K562 (cell line): Measurements from ENCODE around the gene MBNL2. TPM values are rescaled to one million over a fixed set of nuclear protein-coding genes. Genes with fewer than 3 reads are reported as not detected.

ENCODE experiments used
- CREB1 ChIP-seq, 2 experiments: sonication (generic) in 1 of 2; formaldehyde crosslinking in 1 of 2; IDR thresholded peaks; 2 replicates each; pipeline versions ENCODE4 v1.6.1 to v1.8.0; 2012 to 2022; ENCODE audit warnings: inconsistent platforms in 1 of 2, mild to moderate bottlenecking in 1 of 2, missing genetic modification reagents in 1 of 2, moderate library complexity in 1 of 2
- DNMT1 ChIP-seq: fragments of 450-650 bp; IDR thresholded peaks from 2 replicates; pipeline ENCODE4 v1.6.1; 2016; ENCODE audit warnings: antibody characterized with exemption, mild to moderate bottlenecking
- EGR1 ChIP-seq: fragments of 450-650 bp; conservative IDR thresholded peaks from 2 replicates; pipeline ENCODE4 v1.6.1; 2017; ENCODE audit warnings: mild to moderate bottlenecking
- PTBP1 ChIP-seq: fragments of 200-400 bp; formaldehyde crosslinking; IDR thresholded peaks from 2 replicates; pipeline ENCODE4 v1.6.1; 2017; ENCODE audit warnings: low read depth, low read length
- RBM25 ChIP-seq: fragments of 200-400 bp; formaldehyde crosslinking; IDR thresholded peaks from 2 replicates; pipeline ENCODE4 v1.6.1; 2018; ENCODE audit warnings: low read length, low read depth, moderate library complexity; ENCODE audit not compliant: severe bottlenecking
- XRCC3 ChIP-seq: fragments of 450-650 bp; IDR thresholded peaks from 2 replicates; pipeline ENCODE4 v1.6.1; 2017; ENCODE audit warnings: mild to moderate bottlenecking, moderate library complexity
- polyA plus RNA-seq, 8 experiments: library from polyadenylated mRNA; depleted of rRNA in 4 of 8; stranded (reverse) in 5 of 8; unstranded in 3 of 8; fragments of >200 nt; fragmentation: Nextera tagmentation in 2 of 8; fragmentation: Illumina TruSeq in 1 of 8; extraction: Ambion mirVana in 2 of 8; extraction: Trizol in 1 of 8; gene quantifications; 2 replicates each; pipeline versions ENCODE4 v1.2.1 to v1.2.3, GENCODE V29; 2011 to 2014; ENCODE audit warnings: inconsistent platforms in 1 of 8, missing spikeins in 1 of 8
- total RNA-seq, 7 experiments: library from RNA; depleted of rRNA in 6 of 7; stranded (reverse); fragments of >200 nt in 6 of 7; fragmentation: Illumina TruSeq in 2 of 7; extraction: Trizol in 2 of 7; gene quantifications; 2 replicates each; pipeline versions ENCODE4 v1.2.1 to v1.2.3, GENCODE V29; 2011 to 2021; ENCODE audit warnings: low replicate concordance in 1 of 7
- TF ChIP-seq, protein P1 (sequence below): fragments of 250-450 bp; sonication (Bioruptor Pico); IDR thresholded peaks from 2 replicates; pipeline ENCODE4 v1.8.0; 2022; ENCODE audit warnings: inconsistent platforms
- TF ChIP-seq, protein P2 (sequence below), 3 experiments: fragments of 200-800 bp in 1 of 3; sonication (Bioruptor generic) in 1 of 3; sonication (generic) in 1 of 3; formaldehyde crosslinking in 1 of 3; IDR thresholded peaks; 2 replicates each; pipeline versions ENCODE4 v1.6.1 to v1.8.0; 2016 to 2022; ENCODE audit warnings: mild to moderate bottlenecking in 2 of 3, missing compliant biosample characterization in 2 of 3, missing genetic modification characterization in 2 of 3, missing genetic modification reagents in 1 of 3
- TF ChIP-seq, protein P3 (sequence below), 2 experiments: fragments of 450-650 bp; conservative IDR thresholded peaks; 2 replicates each; pipeline ENCODE4 v1.6.1; 2017; ENCODE audit warnings: mild to moderate bottlenecking in 2 of 2, moderate library complexity in 2 of 2
- TF ChIP-seq, protein P4 (sequence below): sonication (generic); formaldehyde crosslinking; IDR thresholded peaks from 2 replicates; pipeline ENCODE4 v1.9.0; 2022; ENCODE audit warnings: mild to moderate bottlenecking, missing genetic modification reagents
- TF ChIP-seq, protein P5 (sequence below): fragments of 450-650 bp; formaldehyde crosslinking; IDR thresholded peaks from 2 replicates; pipeline ENCODE4 v1.4.0; 2022; ENCODE audit warnings: missing genetic modification characterization
- TF ChIP-seq, protein P6 (sequence below), 2 experiments: IDR thresholded peaks; 2 replicates each; pipeline ENCODE4 v1.6.1; 2011; ENCODE audit warnings: borderline replicate concordance in 1 of 2, control low read depth in 1 of 2, low read depth in 1 of 2, low read length in 1 of 2, mild to moderate bottlenecking in 1 of 2, mixed read lengths in 1 of 2, moderate library complexity in 1 of 2; ENCODE audit not compliant: insufficient read depth in 1 of 2, insufficient read length in 1 of 2, poor library complexity in 1 of 2, severe bottlenecking in 1 of 2; ENCODE audit errors: extremely low read depth in 1 of 2

Gene MBNL2
- total and polyA plus RNA-seq, 9 of the 15 experiments (the other 6 are each of a cell fraction or from before 2014, with no cell fraction given): 7.0 to 24.8 (median 13.8) TPM

DNA sequence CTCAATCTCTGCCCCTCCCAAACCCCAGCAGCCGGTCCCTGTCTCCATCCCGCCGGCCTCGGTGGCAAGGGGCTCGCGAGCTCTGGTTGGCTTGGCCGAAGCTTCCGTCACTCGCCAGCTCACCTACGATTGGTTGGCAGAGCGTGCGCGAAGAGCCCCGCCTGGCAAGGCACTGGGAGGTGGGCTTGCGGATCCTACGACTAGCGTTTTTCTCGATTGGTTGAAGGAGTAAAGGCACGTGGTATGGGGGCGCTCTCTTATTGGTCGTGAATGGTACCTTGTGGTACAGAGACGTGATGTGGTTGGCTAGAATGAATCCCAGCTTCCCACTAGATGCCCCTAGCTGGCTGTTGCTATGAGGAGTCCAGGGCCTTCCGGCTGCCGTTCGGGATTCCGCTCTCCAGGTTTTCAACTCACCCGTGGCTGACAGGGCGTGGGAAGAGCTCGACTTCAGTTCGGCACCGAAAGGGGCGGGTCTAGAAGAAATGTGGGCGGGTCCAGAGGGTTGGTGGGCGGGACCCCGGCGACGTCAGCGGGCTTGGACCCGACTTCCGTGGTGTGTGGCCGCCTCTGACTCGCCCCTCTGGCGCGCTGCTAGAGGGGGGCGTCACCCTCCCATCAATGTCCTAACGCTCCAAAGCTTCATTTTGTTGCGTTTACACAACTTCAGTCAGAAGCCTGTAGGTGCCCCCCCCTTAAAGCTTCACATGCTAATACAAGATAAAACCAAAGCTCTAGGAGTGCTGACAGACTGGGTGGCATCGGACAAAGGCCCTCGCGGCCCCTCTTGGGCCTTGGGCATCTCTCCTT is 211.0 kb downstream of the MBNL2 start (continued):
- TF ChIP-seq, protein P1, sequence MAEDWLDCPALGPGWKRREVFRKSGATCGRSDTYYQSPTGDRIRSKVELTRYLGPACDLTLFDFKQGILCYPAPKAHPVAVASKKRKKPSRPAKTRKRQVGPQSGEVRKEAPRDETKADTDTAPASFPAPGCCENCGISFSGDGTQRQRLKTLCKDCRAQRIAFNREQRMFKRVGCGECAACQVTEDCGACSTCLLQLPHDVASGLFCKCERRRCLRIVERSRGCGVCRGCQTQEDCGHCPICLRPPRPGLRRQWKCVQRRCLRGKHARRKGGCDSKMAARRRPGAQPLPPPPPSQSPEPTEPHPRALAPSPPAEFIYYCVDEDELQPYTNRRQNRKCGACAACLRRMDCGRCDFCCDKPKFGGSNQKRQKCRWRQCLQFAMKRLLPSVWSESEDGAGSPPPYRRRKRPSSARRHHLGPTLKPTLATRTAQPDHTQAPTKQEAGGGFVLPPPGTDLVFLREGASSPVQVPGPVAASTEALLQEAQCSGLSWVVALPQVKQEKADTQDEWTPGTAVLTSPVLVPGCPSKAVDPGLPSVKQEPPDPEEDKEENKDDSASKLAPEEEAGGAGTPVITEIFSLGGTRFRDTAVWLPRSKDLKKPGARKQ (CRISPR knock-in tag): 0 out of 2 replicates have a peak, but pooled peaks have one; percentile 21
- TF ChIP-seq PTBP1: no peak
- TF ChIP-seq, protein P2, sequence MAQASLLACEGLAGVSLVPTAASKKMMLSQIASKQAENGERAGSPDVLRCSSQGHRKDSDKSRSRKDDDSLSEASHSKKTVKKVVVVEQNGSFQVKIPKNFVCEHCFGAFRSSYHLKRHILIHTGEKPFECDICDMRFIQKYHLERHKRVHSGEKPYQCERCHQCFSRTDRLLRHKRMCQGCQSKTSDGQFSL (CRISPR knock-in tag; IDR thresholded peaks at IDR 0.05): no peak
- TF ChIP-seq, protein P2 (tag; IDR thresholded peaks at IDR 0.05): peak in 1 of 2 experiments; percentile 31; a peak in 1 of 4 replicates
- TF ChIP-seq DNMT1: no peak
- TF ChIP-seq RBM25: no peak
- no peak for TF ChIP-seq XRCC3
- TF ChIP-seq, protein P3, sequence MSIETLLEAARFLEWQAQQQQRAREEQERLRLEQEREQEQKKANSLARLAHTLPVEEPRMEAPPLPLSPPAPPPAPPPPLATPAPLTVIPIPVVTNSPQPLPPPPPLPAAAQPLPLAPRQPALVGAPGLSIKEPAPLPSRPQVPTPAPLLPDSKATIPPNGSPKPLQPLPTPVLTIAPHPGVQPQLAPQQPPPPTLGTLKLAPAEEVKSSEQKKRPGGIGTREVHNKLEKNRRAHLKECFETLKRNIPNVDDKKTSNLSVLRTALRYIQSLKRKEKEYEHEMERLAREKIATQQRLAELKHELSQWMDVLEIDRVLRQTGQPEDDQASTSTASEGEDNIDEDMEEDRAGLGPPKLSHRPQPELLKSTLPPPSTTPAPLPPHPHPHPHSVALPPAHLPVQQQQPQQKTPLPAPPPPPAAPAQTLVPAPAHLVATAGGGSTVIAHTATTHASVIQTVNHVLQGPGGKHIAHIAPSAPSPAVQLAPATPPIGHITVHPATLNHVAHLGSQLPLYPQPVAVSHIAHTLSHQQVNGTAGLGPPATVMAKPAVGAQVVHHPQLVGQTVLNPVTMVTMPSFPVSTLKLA (conservative IDR thresholded peaks at IDR 0.05): peak; percentile 30 to 44; a peak in 1 of 4 replicates
- TF ChIP-seq, protein P4, sequence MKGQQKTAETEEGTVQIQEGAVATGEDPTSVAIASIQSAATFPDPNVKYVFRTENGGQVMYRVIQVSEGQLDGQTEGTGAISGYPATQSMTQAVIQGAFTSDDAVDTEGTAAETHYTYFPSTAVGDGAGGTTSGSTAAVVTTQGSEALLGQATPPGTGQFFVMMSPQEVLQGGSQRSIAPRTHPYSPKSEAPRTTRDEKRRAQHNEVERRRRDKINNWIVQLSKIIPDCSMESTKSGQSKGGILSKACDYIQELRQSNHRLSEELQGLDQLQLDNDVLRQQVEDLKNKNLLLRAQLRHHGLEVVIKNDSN (CRISPR knock-in tag): peak; percentile 63
- TF ChIP-seq, protein P5, sequence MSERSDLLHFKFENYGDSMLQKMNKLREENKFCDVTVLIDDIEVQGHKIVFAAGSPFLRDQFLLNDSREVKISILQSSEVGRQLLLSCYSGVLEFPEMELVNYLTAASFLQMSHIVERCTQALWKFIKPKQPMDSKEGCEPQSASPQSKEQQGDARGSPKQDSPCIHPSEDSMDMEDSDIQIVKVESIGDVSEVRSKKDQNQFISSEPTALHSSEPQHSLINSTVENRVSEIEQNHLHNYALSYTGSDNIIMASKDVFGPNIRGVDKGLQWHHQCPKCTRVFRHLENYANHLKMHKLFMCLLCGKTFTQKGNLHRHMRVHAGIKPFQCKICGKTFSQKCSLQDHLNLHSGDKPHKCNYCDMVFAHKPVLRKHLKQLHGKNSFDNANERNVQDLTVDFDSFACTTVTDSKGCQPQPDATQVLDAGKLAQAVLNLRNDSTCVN: no peak
- TF ChIP-seq CREB1 (IDR thresholded peaks at IDR 0.05): peak; percentile 65
- peak; percentile 76 for TF ChIP-seq CREB1 (CRISPR knock-in tag; IDR thresholded peaks at IDR 0.05)
- TF ChIP-seq, protein P6, sequence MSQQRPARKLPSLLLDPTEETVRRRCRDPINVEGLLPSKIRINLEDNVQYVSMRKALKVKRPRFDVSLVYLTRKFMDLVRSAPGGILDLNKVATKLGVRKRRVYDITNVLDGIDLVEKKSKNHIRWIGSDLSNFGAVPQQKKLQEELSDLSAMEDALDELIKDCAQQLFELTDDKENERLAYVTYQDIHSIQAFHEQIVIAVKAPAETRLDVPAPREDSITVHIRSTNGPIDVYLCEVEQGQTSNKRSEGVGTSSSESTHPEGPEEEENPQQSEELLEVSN (IDR thresholded peaks at IDR 0.05; ENCODE audit: borderline replicate concordance in 1 of 2, extremely low read depth in 1 of 2, insufficient read depth in 1 of 2, insufficient read length in 1 of 2, low read depth in 1 of 2, low read length in 1 of 2, poor library complexity in 1 of 2, severe bottlenecking in 1 of 2): peak in 1 of 2 experiments; percentile 40
- peak; percentile 58 for TF ChIP-seq EGR1
